Measurements from ENCODE around the gene PKD2L2.
"Not testable (repeated sequence)": the region's sequence is repeated elsewhere in the genome, so short reads cannot be mapped to it uniquely, and the experiment has no call there.

Gene PKD2L2

GRCh38 chr5:137890845-137891244, 1.6 kb downstream of the PKD2L2 start:
- DNase-seq = no peak

GRCh38 chr5:137891849-137892248, 2.6 kb downstream of the PKD2L2 start:
- no peak for DNase-seq

GRCh38 chr5:137894586-137894985, 5.3 kb downstream of the PKD2L2 start:
- no peak for DNase-seq

- no peak for DNase-seq
These were observed 7.3 kb downstream of the PKD2L2 start for GRCh38 chr5:137896560-137896959.

GRCh38 chr5:137899493-137899892, 10.2 kb downstream of the PKD2L2 start:
- no peak for DNase-seq

GRCh38 chr5:137901011-137901817, 12.0 kb downstream of the PKD2L2 start:
- DNase-seq = no peak

GRCh38 chr5:137902408-137903133, 13.3 kb downstream of the PKD2L2 start:
- DNase-seq = no peak

- no peak for DNase-seq
These were observed 25.5 kb downstream of the PKD2L2 start for GRCh38 chr5:137914758-137915157.

- no peak for DNase-seq
These were observed 27.7 kb downstream of the PKD2L2 start for GRCh38 chr5:137916923-137917322.

GRCh38 chr5:137921931-137922330, 32.7 kb downstream of the PKD2L2 start:
- DNase-seq = no peak

- no peak for DNase-seq
These were observed 34.6 kb downstream of the PKD2L2 start for GRCh38 chr5:137923856-137924255.

GRCh38 chr5:137932800-137933199, 43.5 kb downstream of the PKD2L2 start:
- DNase-seq = no peak

GRCh38 chr5:137933491-137933911, 44.2 kb downstream of the PKD2L2 start:
- DNase-seq = no peak

GRCh38 chr5:137935190-137935589, 45.9 kb downstream of the PKD2L2 start:
- no peak for DNase-seq

- DNase-seq = no peak
These were observed 46.4 kb downstream of the PKD2L2 start for GRCh38 chr5:137935694-137936093.

GRCh38 chr5:137937994-137938750, 48.9 kb downstream of the PKD2L2 start:
- no peak for DNase-seq

- DNase-seq = no peak
These were observed 49.5 kb downstream of the PKD2L2 start for GRCh38 chr5:137938751-137939143.

- DNase-seq = no peak
These were observed 50.1 kb downstream of the PKD2L2 start for GRCh38 chr5:137939331-137939730.

GRCh38 chr5:137944280-137944679, 55.0 kb downstream of the PKD2L2 start:
- DNase-seq = not testable (repeated sequence)

- no peak for DNase-seq
These were observed 56.6 kb downstream of the PKD2L2 start for GRCh38 chr5:137945825-137946224.

GRCh38 chr5:137954131-137954879, 65.0 kb downstream of the PKD2L2 start:
- no peak for DNase-seq

GRCh38 chr5:137957948-137958347, 68.7 kb downstream of the PKD2L2 start:
- no peak for DNase-seq

- DNase-seq = no peak
These were observed 70.2 kb downstream of the PKD2L2 start for GRCh38 chr5:137959488-137959887.

Measured in activated gamma-delta T cell (primary cell).